Measurements from ENCODE around the gene UPF1. TPM values are rescaled to one million over a fixed set of nuclear protein-coding genes. Genes with fewer than 3 reads are reported as not detected.

The UPF1 gene
- total RNA-seq, 1 donor = 51.0 TPM

- no peak for DNase-seq (ENCODE audit: low read depth)
- TF ChIP-seq CTCF (IDR thresholded peaks at IDR 0.05; ENCODE audit: insufficient read depth, low read depth, low read length) = no peak
- H3K4me3 ChIP-seq (ENCODE audit: low read depth, low read length) = no peak overlapping the region
These were observed 32.3 kb upstream of the UPF1 start for GRCh38 chr19:18799389-18799970.

GRCh38 chr19:18800079-18800478, 31.7 kb upstream of the UPF1 start:
- TF ChIP-seq CTCF (IDR thresholded peaks at IDR 0.05; ENCODE audit: insufficient read depth, low read depth, low read length) = no peak
- no peak overlapping the region for H3K4me3 ChIP-seq (ENCODE audit: low read depth, low read length)
- no peak for DNase-seq (ENCODE audit: low read depth)

GRCh38 chr19:18800636-18801035, 31.1 kb upstream of the UPF1 start:
- no peak for TF ChIP-seq CTCF (IDR thresholded peaks at IDR 0.05; ENCODE audit: insufficient read depth, low read depth, low read length)
- DNase-seq (ENCODE audit: low read depth) = no peak
- no peak overlapping the region for H3K4me3 ChIP-seq (ENCODE audit: low read depth, low read length)

DNA sequence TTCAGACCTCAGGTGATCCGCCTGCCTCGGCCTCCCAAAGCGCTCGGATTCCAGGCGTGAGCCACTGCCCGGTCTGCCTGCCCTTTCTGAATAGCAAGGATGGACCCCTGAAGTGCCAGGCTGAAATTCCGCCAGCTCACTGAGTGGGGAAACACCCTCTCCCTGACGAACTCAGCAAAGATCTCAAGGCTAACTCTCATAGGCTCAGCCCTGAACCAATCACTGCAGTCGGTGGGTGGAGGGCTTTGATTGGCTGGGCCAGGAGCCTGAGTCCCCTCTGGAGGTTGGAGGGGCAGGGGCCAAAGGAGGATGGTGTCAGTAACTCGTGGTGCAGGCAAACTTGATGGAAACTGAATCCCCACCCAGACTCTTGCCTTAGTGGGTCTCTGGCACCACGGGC, 29.4 kb upstream of the UPF1 start:
- TF ChIP-seq CTCF (IDR thresholded peaks at IDR 0.05; ENCODE audit: insufficient read depth, low read depth, low read length) = no peak
- H3K4me3 ChIP-seq (ENCODE audit: low read depth, low read length) = no peak overlapping the region
- DNase-seq (ENCODE audit: low read depth) = no peak

DNA sequence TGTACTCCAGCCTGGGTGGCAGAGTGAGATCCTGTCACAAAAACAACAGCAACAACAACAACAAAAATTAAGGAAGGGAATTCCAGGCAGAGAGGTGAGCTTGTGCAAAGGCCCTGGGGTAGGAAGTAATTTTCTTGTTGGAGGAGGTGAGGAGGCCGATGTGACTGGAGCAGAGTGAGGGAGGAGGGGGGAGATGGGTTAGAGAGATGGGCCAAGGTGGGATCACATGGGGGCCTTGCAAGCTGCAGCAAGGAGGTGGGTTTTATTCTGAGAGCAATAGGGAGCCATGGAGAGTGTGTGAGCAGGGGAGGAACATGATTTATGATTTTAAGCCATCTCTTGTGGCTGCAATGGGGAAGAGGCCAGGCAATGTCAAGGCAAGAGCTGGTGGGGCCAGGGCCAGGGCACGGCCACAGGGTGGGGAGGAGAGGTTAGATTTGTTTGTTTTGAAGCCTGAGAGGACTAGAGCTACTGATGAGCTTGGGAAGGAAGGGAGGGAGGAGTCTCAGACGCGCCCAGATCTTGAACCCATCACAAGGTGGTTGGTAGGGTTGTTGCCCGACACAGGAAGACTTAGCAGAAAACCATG, 28.1 kb upstream of the UPF1 start:
- no peak for DNase-seq (ENCODE audit: low read depth)

DNA sequence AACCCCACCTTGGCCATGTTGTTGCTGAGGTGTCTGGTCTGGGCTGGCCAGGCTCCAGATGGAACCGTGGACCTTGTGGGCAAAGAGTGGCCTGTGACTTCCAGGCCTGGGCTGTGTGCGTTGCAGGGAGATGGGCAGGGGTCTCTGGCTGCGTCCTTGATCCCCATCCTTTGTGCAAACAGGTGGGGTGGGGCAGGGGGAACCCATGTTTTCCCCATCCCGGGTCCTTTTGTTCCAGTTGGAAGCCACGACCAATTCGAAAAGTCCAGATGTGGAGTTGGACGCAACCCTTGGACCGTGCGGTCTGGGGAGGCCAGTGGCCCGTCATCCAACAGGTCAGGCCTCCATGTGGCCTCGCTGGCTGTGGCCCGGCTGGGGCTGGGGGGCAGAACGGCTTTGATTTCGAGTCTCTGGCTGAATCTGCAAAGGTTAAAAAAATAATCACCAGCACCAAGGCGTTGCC, 27.6 kb upstream of the UPF1 start:
- no peak for TF ChIP-seq CTCF (IDR thresholded peaks at IDR 0.05; ENCODE audit: insufficient read depth, low read depth, low read length)
- DNase-seq (ENCODE audit: low read depth) = no peak
- no peak overlapping the region for H3K4me3 ChIP-seq (ENCODE audit: low read depth, low read length)

More for the DNA sequence above, 28.1 kb upstream of the UPF1 start:
- TF ChIP-seq CTCF (IDR thresholded peaks at IDR 0.05; ENCODE audit: insufficient read depth, low read depth, low read length) = no peak
- H3K4me3 ChIP-seq (ENCODE audit: low read depth, low read length) = no peak overlapping the region

GRCh38 chr19:18804643-18805042, 27.1 kb upstream of the UPF1 start:
- TF ChIP-seq CTCF (IDR thresholded peaks at IDR 0.05; ENCODE audit: insufficient read depth, low read depth, low read length) = no peak

More at GRCh38 chr19:18804643-18805042, 27.1 kb upstream of the UPF1 start:
- DNase-seq (ENCODE audit: low read depth) = no peak
- H3K4me3 ChIP-seq (ENCODE audit: low read depth, low read length) = no peak overlapping the region

All from fibroblast of villous mesenchyme (primary cell).